Measurements from ENCODE around the gene MRPL24.
"Not testable (repeated sequence)": the region's sequence is repeated elsewhere in the genome, so short reads cannot be mapped to it uniquely, and the experiment has no call there.

The MRPL24 gene

DNA sequence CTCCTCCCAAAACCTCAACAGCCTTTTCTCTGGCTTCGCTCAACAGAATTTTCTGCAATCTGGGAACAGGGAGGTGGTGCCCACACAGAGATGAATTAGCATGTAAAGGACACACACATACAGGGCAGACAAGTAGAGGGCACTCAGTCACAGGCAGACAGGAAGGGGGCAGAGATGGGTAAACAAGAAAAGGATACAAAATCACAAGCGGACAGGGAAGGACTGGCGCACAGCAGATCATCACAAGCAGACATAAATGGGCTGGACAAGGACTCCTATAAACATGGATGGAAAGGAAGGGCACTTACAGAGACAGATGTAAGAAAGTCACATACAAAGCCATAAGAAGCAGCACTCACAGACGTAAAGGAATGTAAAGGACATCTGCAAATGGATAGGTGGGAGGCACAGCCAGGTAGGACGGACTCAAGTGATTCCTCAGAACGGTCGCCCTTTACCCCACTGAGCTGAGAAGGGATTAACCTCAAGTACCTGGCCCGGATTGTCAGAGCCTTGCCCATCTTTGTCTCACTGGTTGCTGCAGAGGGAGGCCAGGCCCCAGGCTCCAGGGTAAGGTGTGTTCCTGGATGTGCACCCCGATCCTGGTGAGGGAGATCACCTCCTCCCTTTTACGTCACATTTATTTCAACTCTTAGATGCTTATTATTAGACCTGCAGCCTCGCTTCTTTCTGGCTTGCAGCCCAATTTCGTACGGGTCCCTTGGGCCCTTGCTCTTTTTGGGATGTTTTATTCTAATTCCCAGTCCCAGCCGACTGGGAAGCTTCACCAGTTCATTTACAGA lies 25.6 kb upstream of the MRPL24 start:
- TF ChIP-seq, protein P1, sequence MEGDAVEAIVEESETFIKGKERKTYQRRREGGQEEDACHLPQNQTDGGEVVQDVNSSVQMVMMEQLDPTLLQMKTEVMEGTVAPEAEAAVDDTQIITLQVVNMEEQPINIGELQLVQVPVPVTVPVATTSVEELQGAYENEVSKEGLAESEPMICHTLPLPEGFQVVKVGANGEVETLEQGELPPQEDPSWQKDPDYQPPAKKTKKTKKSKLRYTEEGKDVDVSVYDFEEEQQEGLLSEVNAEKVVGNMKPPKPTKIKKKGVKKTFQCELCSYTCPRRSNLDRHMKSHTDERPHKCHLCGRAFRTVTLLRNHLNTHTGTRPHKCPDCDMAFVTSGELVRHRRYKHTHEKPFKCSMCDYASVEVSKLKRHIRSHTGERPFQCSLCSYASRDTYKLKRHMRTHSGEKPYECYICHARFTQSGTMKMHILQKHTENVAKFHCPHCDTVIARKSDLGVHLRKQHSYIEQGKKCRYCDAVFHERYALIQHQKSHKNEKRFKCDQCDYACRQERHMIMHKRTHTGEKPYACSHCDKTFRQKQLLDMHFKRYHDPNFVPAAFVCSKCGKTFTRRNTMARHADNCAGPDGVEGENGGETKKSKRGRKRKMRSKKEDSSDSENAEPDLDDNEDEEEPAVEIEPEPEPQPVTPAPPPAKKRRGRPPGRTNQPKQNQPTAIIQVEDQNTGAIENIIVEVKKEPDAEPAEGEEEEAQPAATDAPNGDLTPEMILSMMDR (IDR thresholded peaks at IDR 0.05; ENCODE audit: low read depth, low read length), result peak; percentile 20; the same call in 1 of the 2 replicates
- no peak for TF ChIP-seq EZH2phosphoT487 (IDR thresholded peaks at IDR 0.05; ENCODE audit: low read depth)
- peak overlapping the region; percentile 86 for H3K9ac ChIP-seq (ENCODE audit: low read length)
- H4K20me1 ChIP-seq (ENCODE audit: insufficient read depth, low read length), result no peaks in the 10 kb centered on the region
- H3K4me2 ChIP-seq (ENCODE audit: low read length), result peak overlapping the region; percentile 97
- peaks cover 22% of the 10 kb centered on the region for H3K4me1 ChIP-seq (ENCODE audit: low read length)
- H2AFZ ChIP-seq (ENCODE audit: low read depth, low read length), result peak overlapping the region; percentile 35
- H3K27ac ChIP-seq (ENCODE audit: low read length), result peak overlapping the region; percentile 48
- H3K9me3 ChIP-seq (ENCODE audit: insufficient read depth, low read length), result no peaks in the 10 kb centered on the region
- H3K27me3 ChIP-seq (ENCODE audit: low read depth, low read length), result no peaks in the 10 kb centered on the region
- peaks cover 52% of the 10 kb centered on the region for H3K79me2 ChIP-seq (ENCODE audit: low read length)
- H3K36me3 ChIP-seq (replicated peaks; ENCODE audit: low read depth, low read length), result peaks cover 15% of the 10 kb centered on the region
- peak overlapping the region; percentile 78 for H3K4me3 ChIP-seq (ENCODE audit: low read length)

DNA sequence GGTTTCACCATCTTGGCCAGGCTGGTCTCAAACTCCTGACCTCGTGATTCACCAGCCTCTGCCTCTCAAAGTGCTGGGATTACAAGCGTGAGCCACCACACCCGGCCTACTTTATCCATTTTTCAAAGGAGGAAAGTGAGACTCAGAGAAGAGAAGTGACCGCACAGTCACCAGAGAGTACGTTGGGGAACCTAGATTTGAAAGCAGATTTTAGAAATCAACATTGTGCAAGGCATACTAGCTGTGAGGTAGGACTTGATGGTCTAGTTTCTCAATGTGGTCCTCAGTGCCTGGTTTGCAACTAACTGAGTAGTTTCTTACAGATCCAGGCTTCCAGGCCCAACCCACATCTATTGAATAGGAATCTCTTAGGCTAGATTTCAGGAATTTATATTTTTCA lies 24.8 kb upstream of the MRPL24 start:
- H4K20me1 ChIP-seq (ENCODE audit: insufficient read depth, low read length), result no peaks in the 10 kb centered on the region
- H3K36me3 ChIP-seq (replicated peaks; ENCODE audit: low read depth, low read length), result peaks cover 8% of the 10 kb centered on the region
- 0 out of 2 replicates have a peak overlapping the region, but pooled peaks have one; percentile 86 for H3K9ac ChIP-seq (ENCODE audit: low read length)
- no peaks in the 10 kb centered on the region for H3K9me3 ChIP-seq (ENCODE audit: insufficient read depth, low read length)
- peak overlapping the region; percentile 97 for H3K4me2 ChIP-seq (ENCODE audit: low read length)
- no peak overlapping the region for H3K27ac ChIP-seq (ENCODE audit: low read length)
- H3K27me3 ChIP-seq (ENCODE audit: low read depth, low read length), result no peaks in the 10 kb centered on the region
- H2AFZ ChIP-seq (ENCODE audit: low read depth, low read length), result no peak overlapping the region
- TF ChIP-seq, protein P1 (IDR thresholded peaks at IDR 0.05; ENCODE audit: low read depth, low read length), result no peak
- TF ChIP-seq EZH2phosphoT487 (IDR thresholded peaks at IDR 0.05; ENCODE audit: low read depth), result no peak
- peaks cover 44% of the 10 kb centered on the region for H3K79me2 ChIP-seq (ENCODE audit: low read length)
- H3K4me3 ChIP-seq (ENCODE audit: low read length), result peak overlapping the region; percentile 78; the same call in 1 of the 2 replicates
- H3K4me1 ChIP-seq (ENCODE audit: low read length), result peaks cover 22% of the 10 kb centered on the region

GRCh38 chr1:156765136-156765535 lies 24.2 kb upstream of the MRPL24 start:
- not testable (repeated sequence) for H3K4me2 ChIP-seq (ENCODE audit: low read length); H3K9ac ChIP-seq (ENCODE audit: low read length); H2AFZ ChIP-seq (ENCODE audit: low read depth, low read length); H3K9me3 ChIP-seq (ENCODE audit: insufficient read depth, low read length); H4K20me1 ChIP-seq (ENCODE audit: insufficient read depth, low read length); H3K27ac ChIP-seq (ENCODE audit: low read length); H3K27me3 ChIP-seq (ENCODE audit: low read depth, low read length); H3K4me3 ChIP-seq (ENCODE audit: low read length); H3K36me3 ChIP-seq (replicated peaks; ENCODE audit: low read depth, low read length)
- H3K4me1 ChIP-seq (ENCODE audit: low read length), result peaks cover 22% of the 10 kb centered on the region
- H3K79me2 ChIP-seq (ENCODE audit: low read length), result peaks cover 38% of the 10 kb centered on the region

DNA sequence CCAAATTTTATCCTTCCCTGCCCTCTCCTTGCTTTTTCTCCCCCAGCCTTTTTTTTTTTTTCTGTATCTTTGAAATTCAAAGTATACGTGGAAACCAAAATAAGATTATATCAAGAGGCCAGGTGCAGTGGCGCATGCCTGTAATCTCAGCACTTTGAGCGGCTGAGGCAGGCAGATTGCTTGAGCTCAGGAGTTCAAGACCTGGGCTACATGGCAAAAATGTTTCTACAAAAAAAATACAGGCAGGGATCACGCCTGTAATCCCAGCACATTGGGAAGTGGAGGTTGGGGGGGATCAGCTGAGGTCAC lies 19.9 kb upstream of the MRPL24 start:
- Histone ChIP-seq H3K9ac (ENCODE audit: low read length) (no peak overlapping the region), H3K4me1 (ENCODE audit: low read length) (peaks cover 5% of the 10 kb centered on the region), H3K27ac (ENCODE audit: low read length) (no peak overlapping the region), H3K27me3 (ENCODE audit: low read depth, low read length) (no peaks in the 10 kb centered on the region), H4K20me1 (ENCODE audit: insufficient read depth, low read length) (no peaks in the 10 kb centered on the region), H2AFZ (ENCODE audit: low read depth, low read length) (no peak overlapping the region), H3K4me2 (ENCODE audit: low read length) (no peak overlapping the region), H3K4me3 (ENCODE audit: low read length) (no peak overlapping the region), H3K36me3 (replicated peaks; ENCODE audit: low read depth, low read length) (no peaks in the 10 kb centered on the region), H3K9me3 (ENCODE audit: insufficient read depth, low read length) (no peaks in the 10 kb centered on the region), H3K79me2 (ENCODE audit: low read length) (peaks cover under 1% of the 10 kb centered on the region; the same call in 1 of the 2 replicates)
- no peak for TF ChIP-seq EZH2phosphoT487 (IDR thresholded peaks at IDR 0.05; ENCODE audit: low read depth)
- TF ChIP-seq, protein P1 (IDR thresholded peaks at IDR 0.05; ENCODE audit: low read depth, low read length), result no peak
